IPS DF 4.7 (cell line): ENCODE data around the gene DNMT3B.
"Not testable (repeated sequence)": the region's sequence is repeated elsewhere in the genome, so short reads cannot be mapped to it uniquely, and the experiment has no call there.

Experiments
- DNase-seq: peaks from one replicate; pipeline ENCODE4 v3.0.0-alpha.2; 2013; ENCODE audit warnings: low spot score; ENCODE audit errors: extremely low read depth

The DNMT3B gene

GRCh38 chr20:32789896-32790750 is 27.9 kb downstream of the DNMT3B start:
- no peak for DNase-seq

GRCh38 chr20:32790751-32791057 is 28.5 kb downstream of the DNMT3B start:
- no peak for DNase-seq

DNA sequence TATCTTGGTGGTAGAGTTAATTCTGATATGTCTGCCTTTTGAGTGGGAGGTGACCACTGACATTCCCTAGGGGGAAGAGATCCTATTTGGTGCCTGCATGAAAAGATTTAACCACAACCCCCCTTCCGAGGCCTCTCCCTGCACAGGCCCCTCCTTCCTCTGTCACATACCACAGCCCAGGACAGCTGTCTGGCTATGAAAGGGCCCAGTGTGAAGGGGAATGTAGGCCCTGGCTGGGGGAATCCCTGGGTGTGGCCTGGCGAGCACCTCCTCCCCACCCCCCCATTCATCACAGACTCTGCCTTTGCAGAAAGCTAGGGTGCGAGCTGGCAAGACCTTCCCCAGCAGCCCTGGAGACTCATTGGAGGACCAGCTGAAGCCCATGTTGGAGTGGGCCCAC is 30.1 kb downstream of the DNMT3B start:
- no peak for DNase-seq

- DNase-seq = no peak
These were observed 30.7 kb downstream of the DNMT3B start for GRCh38 chr20:32792731-32793458.

- no peak for DNase-seq
These were observed 34.3 kb downstream of the DNMT3B start for GRCh38 chr20:32796383-32796948.

- no peak for DNase-seq
These were observed 34.8 kb downstream of the DNMT3B start for GRCh38 chr20:32796981-32797451.

DNA sequence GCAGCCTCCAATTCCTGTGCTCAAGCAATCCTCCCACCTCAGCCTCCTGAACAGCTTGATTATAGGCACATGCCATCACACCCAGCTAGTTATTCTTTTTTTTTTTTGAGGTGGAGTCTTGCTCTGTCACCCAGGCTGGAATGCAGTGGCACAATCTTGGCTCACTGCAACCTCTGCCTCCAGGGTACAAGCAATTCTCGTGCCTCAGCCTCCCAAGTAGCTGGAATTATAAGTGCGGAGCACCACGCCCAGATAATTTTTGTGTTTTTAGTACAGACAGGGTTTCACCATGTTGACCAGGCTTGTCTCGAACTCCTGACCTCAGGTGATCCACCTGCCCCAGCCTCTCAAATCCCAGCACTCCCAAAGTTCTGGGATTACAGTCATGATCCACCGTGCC is 35.4 kb downstream of the DNMT3B start:
- not testable (repeated sequence) for DNase-seq

DNA sequence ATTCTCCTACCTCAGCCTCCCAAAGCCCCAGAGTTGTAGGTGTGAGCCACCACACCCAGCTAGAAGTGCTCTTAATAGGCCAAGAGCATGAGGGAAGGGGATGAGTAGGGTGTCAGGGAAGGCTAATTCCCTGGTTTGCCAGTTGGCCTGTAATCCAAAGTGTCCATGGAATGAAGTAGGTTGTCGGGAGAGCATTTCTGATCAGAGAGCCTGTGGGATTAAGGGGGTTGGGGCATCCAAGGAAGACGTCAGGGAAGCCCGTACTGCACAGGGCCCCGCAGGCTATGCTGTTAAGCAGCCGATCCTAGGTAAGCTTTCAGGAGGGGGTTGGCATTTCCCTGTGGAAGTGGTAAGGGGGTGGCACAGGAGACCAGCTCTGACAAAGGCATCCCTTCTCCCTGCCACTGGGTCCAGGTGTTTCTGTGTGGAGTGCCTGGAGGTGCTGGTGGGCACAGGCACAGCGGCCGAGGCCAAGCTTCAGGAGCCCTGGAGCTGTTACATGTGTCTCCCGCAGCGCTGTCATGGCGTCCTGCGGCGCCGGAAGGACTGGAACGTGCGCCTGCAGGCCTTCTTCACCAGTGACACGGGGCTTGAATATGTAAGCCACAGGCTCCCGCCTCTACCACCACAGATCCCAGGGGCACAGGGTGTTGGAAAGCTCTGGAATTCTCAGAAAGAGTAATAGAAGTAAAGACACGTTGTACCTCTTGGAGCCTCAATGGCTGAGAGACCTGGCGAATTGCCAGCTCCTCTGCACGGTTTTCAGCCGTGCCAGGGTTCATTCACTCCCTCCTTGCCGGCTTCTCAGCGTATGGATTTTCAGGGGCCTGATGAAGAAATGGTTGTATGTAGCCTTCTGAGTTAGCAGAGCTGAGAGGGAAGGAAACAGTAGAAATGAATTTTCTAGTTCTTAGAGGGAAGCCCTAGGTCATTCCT is 36.1 kb downstream of the DNMT3B start:
- DNase-seq = no peak

DNA sequence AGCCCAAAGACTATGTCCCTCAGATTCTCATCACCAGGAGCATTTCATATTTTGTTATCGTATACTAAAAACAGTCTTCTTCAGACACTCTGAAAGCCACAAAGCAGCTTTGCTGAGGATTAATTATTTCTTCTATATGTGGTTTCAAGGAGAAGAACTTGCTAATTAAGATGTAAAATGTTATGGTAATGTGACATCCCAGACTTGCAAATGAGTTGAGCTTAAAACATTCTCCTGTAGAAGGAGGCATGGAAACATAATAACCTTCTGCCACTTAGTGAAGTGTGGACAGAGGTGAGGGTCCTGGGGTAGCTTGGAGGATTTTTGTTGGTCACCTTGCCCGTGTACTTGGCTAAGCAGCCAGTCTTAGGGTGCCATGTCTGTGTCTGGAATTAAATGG is 40.9 kb downstream of the DNMT3B start:
- DNase-seq = no peak

DNA sequence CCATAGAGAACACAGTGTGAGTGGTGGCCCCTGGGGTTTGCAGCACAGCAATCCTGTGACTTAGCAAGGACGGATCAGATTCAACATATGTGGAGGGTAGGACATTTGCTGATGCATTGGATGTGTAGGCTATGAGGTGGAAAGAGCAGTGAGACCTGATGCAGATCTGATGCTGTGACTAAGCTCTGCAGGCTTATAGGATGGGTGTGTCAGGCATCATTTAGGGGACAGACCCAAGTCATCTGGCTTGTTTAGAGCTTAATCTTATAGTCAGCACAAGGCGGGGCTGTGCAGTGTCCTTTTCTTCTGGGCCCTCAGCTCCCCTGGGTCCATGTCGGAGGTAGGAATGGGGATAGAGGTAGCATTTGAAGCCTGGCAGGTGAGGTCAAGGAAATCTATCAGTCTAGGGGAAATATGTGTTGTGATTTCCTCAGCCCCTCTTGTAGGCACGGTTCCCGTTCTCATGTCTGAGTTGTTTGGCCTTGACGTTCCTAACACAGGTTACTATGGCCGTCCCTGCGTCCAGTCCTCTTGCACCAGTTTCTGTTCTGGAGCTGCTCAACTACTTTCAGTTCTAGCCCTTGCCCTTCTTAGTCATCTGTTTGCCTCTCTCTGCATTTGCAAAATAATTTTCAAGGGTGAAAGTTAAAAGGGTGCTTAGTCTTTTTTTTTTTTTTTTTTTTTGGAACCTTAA is 42.0 kb downstream of the DNMT3B start:
- no peak for DNase-seq

- no peak for DNase-seq
These were observed 42.6 kb downstream of the DNMT3B start for GRCh38 chr20:32804817-32805216.

GRCh38 chr20:32805721-32806120 is 43.5 kb downstream of the DNMT3B start:
- DNase-seq = no peak

DNA sequence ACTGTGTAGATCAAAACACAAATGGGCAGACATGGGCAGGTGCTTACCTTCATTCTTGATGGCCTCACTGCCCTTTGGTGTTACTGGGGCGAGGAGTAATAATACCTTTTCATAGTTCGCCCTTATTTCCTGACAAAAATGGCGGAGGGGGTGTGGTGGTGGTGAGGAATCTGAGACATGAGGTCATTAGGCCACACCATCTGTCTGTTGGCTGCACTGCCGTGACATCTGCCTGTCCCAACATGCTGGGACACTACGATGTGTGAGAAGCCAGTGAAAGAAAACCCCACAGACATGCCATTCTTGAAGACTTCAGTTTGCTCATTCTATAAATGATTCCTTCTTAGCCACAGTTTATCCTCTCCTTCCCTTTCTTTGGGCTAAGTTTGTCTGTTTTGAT is 44.2 kb downstream of the DNMT3B start:
- no peak for DNase-seq

- no peak for DNase-seq
These were observed 45.5 kb downstream of the DNMT3B start for GRCh38 chr20:32807706-32808105.

DNA sequence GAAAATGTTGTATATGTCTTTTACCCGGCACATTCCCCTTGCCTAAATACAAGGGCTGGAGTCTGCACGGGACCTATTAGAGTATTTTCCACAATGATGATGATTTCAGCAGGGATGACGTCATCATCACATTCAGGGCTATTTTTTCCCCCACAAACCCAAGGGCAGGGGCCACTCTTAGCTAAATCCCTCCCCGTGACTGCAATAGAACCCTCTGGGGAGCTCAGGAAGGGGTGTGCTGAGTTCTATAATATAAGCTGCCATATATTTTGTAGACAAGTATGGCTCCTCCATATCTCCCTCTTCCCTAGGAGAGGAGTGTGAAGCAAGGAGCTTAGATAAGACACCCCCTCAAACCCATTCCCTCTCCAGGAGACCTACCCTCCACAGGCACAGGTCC is 46.3 kb downstream of the DNMT3B start:
- no peak for DNase-seq

DNA sequence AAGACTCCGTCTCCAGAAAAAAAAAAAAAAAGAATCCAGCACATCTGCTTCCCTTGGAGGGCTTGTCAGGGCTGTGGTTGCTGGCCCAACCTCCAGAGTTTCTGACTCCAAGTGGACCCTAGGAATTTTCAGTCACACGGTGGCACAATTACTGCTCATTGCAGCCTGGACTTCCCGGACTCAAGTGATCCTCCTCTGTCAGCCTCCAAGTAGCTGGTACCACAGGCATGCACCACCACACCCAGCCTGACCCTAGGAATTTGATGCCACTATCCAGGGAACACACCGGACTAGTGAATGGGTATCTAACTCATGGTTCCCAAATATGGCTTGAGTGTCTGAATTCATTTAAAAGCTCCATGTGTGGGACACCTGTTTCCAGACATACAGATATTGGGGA is 47.7 kb downstream of the DNMT3B start:
- no peak for DNase-seq

GRCh38 chr20:32810941-32811340 is 48.8 kb downstream of the DNMT3B start:
- DNase-seq = no peak

GRCh38 chr20:32811886-32812285 is 49.7 kb downstream of the DNMT3B start:
- DNase-seq = no peak

GRCh38 chr20:32819992-32820697 is 58.0 kb downstream of the DNMT3B start:
- DNase-seq = no peak

- DNase-seq = no peak
These were observed 58.7 kb downstream of the DNMT3B start for GRCh38 chr20:32820698-32821377.
